Stomach (tissue), 9 donors: ENCODE data around the gene CLEC1A. TPM values are rescaled to one million over a fixed set of nuclear protein-coding genes. Genes with fewer than 3 reads are reported as not detected.
A peak's percentile ranks its signal among the peaks of the same experiment; 100 is the strongest.

Experiments
- DNase-seq, 2 donors: peaks; one replicate each; pipeline versions ENCODE4 v3.0.0 to v3.0.0-alpha.2; 2013 to 2019
- H3K27ac ChIP-seq, 5 donors: fragments of 200-600 bp in 4 of 5; sonication (generic) in 4 of 5; one replicate each; pipeline ENCODE4 v1.5.1; 2013 to 2019; ENCODE audit warnings: mild to moderate bottlenecking in 1 of 5, moderate library complexity in 1 of 5
- H3K27me3 ChIP-seq, 3 donors: fragments of 200-600 bp; sonication (generic); one replicate each; pipeline ENCODE4 v1.5.1; 2017 to 2019; ENCODE audit warnings: mixed run types in 1 of 3
- H3K36me3 ChIP-seq, 4 donors: fragments of 200-600 bp; sonication (generic); 1 replicate in 3 of 4; 2 replicates in 1 of 4; pipeline ENCODE4 v1.5.1; 2016 to 2019
- H3K4me1 ChIP-seq, 4 donors: fragments of 200-600 bp; sonication (generic); one replicate each; pipeline ENCODE4 v1.5.1; 2016 to 2019
- H3K4me3 ChIP-seq, 4 donors: fragments of 200-600 bp; sonication (generic) in 3 of 4; one replicate each; pipeline ENCODE4 v1.5.1; 2016 to 2019; ENCODE audit warnings: mild to moderate bottlenecking in 1 of 4
- H3K9me3 ChIP-seq, 4 donors: fragments of 200-600 bp; sonication (generic); one replicate each; pipeline ENCODE4 v1.5.1; 2016 to 2019
- CTCF ChIP-seq, 7 experiments: fragments of 450-650 bp in 4 of 7; fragments of 200-600 bp in 3 of 7; sonication (generic) in 3 of 7; IDR thresholded peaks; one replicate each; pipeline ENCODE4 v1.5.1; 2016 to 2019; ENCODE audit warnings: antibody characterized with exemption in 7 of 7, control low read depth in 2 of 7, mild to moderate bottlenecking in 1 of 7
- EP300 ChIP-seq: sonication (generic); formaldehyde crosslinking; IDR thresholded peaks from one replicate; pipeline ENCODE4 v1.6.1; 2017; ENCODE audit warnings: antibody characterized with exemption
- POLR2A ChIP-seq, 4 donors: fragments of 450-650 bp; IDR thresholded peaks; one replicate each; pipeline ENCODE4 v1.6.1; 2016; ENCODE audit warnings: antibody characterized with exemption in 4 of 4, control low read depth in 2 of 4, mild to moderate bottlenecking in 1 of 4, moderate library complexity in 1 of 4
- POLR2AphosphoS5 ChIP-seq, 3 donors: sonication (generic); formaldehyde crosslinking; IDR thresholded peaks; one replicate each; pipeline ENCODE4 v1.6.1; 2016; ENCODE audit warnings: antibody characterized with exemption in 3 of 3
- WGBS, 5 donors: extraction: QIAGEN DNeasy Blood & Tissue Kit in 3 of 5; methylation state at CpG; one replicate each; pipeline versions ENCODE4 v1.1.5 to v1.1.7; 2013 to 2018; 5-methylcytosine and 5-hydroxymethylcytosine counted together
- intact Hi-C: fragments of 100-400 bp; cut with DNase I; formaldehyde crosslinking; loops from one replicate; pipeline ENCODE4 v1.15.1; 2023; ENCODE audit warnings: low total_unique reads
- polyA plus RNA-seq, 3 donors: library from polyadenylated mRNA; stranded (reverse); fragments of 200-250 nt; gene quantifications; one replicate each; pipeline ENCODE4 v1.2.3, GENCODE V29; 2013
- total RNA-seq, 5 donors: library from RNA; depleted of rRNA; stranded (reverse); fragments of >200 nt; gene quantifications; one replicate each; pipeline versions ENCODE4 v1.1.0 to v1.2.3, GENCODE V29; 2014 to 2016
- donor health status: healthy with polysubstance abuse.
- donor health status: Bipolar disorder and iron deficiency.
- donor health status: healthy.

CLEC1A gene
- total and polyA plus RNA-seq, 8 donors: 0.46 to 4.6 (median 0.96) TPM; not detected in 2

DNA sequence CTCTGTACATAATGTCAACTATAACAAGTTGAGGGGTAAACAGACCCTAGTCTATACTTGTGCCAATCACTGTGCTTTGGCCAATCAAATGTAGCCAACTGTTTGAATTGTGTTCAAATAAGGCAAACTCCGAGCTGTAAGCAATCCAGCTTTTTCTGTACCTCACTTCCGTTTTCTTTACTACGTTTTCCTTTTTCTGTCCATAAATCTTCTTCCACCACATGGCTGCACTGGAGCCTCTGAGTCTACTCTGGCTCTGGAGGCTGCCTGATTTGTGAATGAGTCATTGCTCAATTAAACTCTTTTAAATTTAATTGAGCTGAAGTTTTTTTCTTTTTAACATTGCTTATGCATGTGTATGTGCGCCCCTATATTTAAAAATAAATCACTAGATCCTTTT lies 29.7 kb downstream of the CLEC1A start:
- WGBS, 5 donors: 41 to 66% (median 64%) methylated on average over 4 of the region's 4 CpGs
- Histone ChIP-seq H3K27ac (peak overlapping the region in 4 of 5 donors; percentile 19 to 70 (median 52)), H3K36me3 (no peaks in the 10 kb centered on the region), H3K27me3 (no peaks in the 10 kb centered on the region), H3K9me3 (no peaks in the 10 kb centered on the region), H3K4me3 (no peak overlapping the region), H3K4me1 (peaks cover 0 to 4% (median 0%) of the 10 kb centered on the region in 4 donors)
- no peak for TF ChIP-seq CTCF (IDR thresholded peaks at IDR 0.05)
- no peak for TF ChIP-seq POLR2A (IDR thresholded peaks at IDR 0.05)
- no peak for TF ChIP-seq POLR2AphosphoS5 (IDR thresholded peaks at IDR 0.05)
- no peak for TF ChIP-seq EP300
- peak in 1 of 2 donors; percentile 30 for DNase-seq
- intact Hi-C loops: no loop called here

- 41 to 74% (median 59%) methylated on average over 1 of the region's 1 CpG for WGBS, 5 donors
- peak in 1 of 2 donors; percentile 11 for DNase-seq
- Histone ChIP-seq H3K4me1 (peaks cover 0 to 4% (median 0%) of the 10 kb centered on the region in 4 donors), H3K4me3 (no peak overlapping the region), H3K27me3 (no peaks in the 10 kb centered on the region), H3K9me3 (no peaks in the 10 kb centered on the region), H3K27ac (peak overlapping the region in 4 of 5 donors; percentile 43 to 70 (median 52)), H3K36me3 (no peaks in the 10 kb centered on the region)
- TF ChIP-seq POLR2A (IDR thresholded peaks at IDR 0.05): no peak
- intact Hi-C loops: no loop called here
Measured at GRCh38 chr12:10068644-10069043, 30.1 kb downstream of the CLEC1A start.

DNA sequence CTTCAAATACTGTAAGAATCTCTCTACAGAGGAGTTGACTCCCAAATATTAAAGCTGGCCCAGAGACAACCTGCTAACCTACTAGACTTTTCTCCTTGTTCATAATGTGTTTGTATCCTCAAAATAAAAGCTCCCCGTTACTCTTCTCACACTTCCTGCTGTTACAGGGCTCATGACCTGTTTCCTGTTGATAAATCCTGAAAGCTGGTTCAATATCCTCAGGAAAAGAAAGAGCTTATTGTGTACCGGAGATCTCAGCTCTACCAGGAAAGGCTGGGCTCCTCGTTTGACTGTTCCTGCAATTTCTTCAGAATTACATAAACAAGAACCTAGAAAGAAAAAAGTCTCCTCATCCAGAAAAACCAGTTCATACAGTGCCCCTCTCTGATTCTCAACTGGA lies 30.8 kb downstream of the CLEC1A start:
- H3K4me1 ChIP-seq: peaks cover 0 to 4% (median 0%) of the 10 kb centered on the region in 4 donors

DNA sequence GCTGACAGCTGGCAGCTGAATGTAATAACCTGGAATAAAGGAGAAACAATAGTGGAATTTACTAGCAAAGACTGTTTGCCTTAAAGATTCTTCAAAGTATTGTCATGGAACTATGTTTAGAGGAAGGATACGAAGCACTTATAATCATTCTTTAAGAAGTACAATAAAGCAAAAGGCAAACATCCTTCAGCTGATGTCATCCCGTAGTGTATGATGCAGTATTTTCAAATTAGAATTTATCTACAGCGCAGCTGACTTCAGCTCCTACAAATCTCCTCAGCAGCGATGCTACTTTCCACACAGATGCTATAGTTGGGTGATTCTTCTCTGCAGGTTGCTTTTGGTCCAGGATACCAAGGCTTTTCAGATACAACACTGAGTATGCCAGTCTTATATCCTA lies 31.5 kb downstream of the CLEC1A start:
- intact Hi-C loops: no loop called here
- WGBS, 5 donors: 73 to 81% (median 76%) methylated on average over 4 of the region's 4 CpGs
- Histone ChIP-seq H3K9me3 (no peaks in the 10 kb centered on the region), H3K4me1 (peaks cover 0 to 4% (median 0%) of the 10 kb centered on the region in 4 donors), H3K27ac (peak overlapping the region in 2 of 5 donors; percentile 59 to 70), H3K27me3 (no peaks in the 10 kb centered on the region), H3K4me3 (no peak overlapping the region), H3K36me3 (no peaks in the 10 kb centered on the region)
- TF ChIP-seq POLR2AphosphoS5 (IDR thresholded peaks at IDR 0.05) (no peak), EP300 (no peak), POLR2A (IDR thresholded peaks at IDR 0.05) (no peak), CTCF (IDR thresholded peaks at IDR 0.05) (no peak)
- peak in 1 of 2 donors; percentile 25 for DNase-seq

More for the DNA sequence above, 30.8 kb downstream of the CLEC1A start:
- no peak overlapping the region for H3K4me3 ChIP-seq
- intact Hi-C loops: no loop called here
- H3K36me3 ChIP-seq: no peaks in the 10 kb centered on the region
- WGBS, 5 donors: 3 to 16% (median 12%) methylated on average over 3 of the region's 3 CpGs
- peak in 1 of 2 donors; percentile 50 for DNase-seq
- no peaks in the 10 kb centered on the region for H3K27me3 ChIP-seq
- TF ChIP-seq CTCF (IDR thresholded peaks at IDR 0.05) (no peak), POLR2AphosphoS5 (IDR thresholded peaks at IDR 0.05) (peak in 1 of 3 donors; percentile 20)
- H3K9me3 ChIP-seq: no peaks in the 10 kb centered on the region
- H3K27ac ChIP-seq: peak overlapping the region in 4 of 5 donors; percentile 43 to 70 (median 52)

GRCh38 chr12:10065241-10065640 lies 33.5 kb downstream of the CLEC1A start:
- H3K9me3 ChIP-seq: no peaks in the 10 kb centered on the region
- no peak overlapping the region for H3K4me3 ChIP-seq
- DNase-seq: no peak
- H3K27me3 ChIP-seq: no peaks in the 10 kb centered on the region
- TF ChIP-seq EP300: no peak
- TF ChIP-seq CTCF (IDR thresholded peaks at IDR 0.05): no peak
- TF ChIP-seq POLR2AphosphoS5 (IDR thresholded peaks at IDR 0.05): no peak
- no peak for TF ChIP-seq POLR2A (IDR thresholded peaks at IDR 0.05)
- WGBS, 5 donors: 73 to 87% (median 83%) methylated on average over 4 of the region's 4 CpGs
- no peak overlapping the region for H3K27ac ChIP-seq
- intact Hi-C loops: no loop called here
- H3K4me1 ChIP-seq: peaks cover 0 to 4% (median 0%) of the 10 kb centered on the region in 4 donors
- H3K36me3 ChIP-seq: no peaks in the 10 kb centered on the region
